PC-9 (cell line): Measurements from ENCODE around the gene GAS2L1. TPM values are rescaled to one million over a fixed set of nuclear protein-coding genes. Genes with fewer than 3 reads are reported as not detected.

Experiments
- BruUV-seq: library from RNA; stranded (reverse); fragments of 400-500 nt; replicated peaks from 2 replicates; lab custom pipeline; 2021; lab: Mats Ljungman, UMichigan
- CTCF ChIA-PET: fragments of 300-600 bp; sonication (Branson Sonifier 250); formaldehyde crosslinking; loops from one replicate; lab custom pipeline; 2022; ENCODE audit warnings: antibody characterized with exemption; lab: Charles Lee
- POLR2A ChIA-PET: fragments of 300-600 bp; sonication (Branson Sonifier 250); formaldehyde crosslinking; loops from one replicate; lab custom pipeline; 2022; ENCODE audit warnings: antibody characterized with exemption; ENCODE audit not compliant: unreplicated experiment; lab: Charles Lee
- DNase-seq, 2 experiments: peaks; one replicate each; pipeline versions ENCODE4 v3.0.0 to v3.0.0-alpha.2; 2015 to 2022; ENCODE audit warnings: mixed read lengths in 1 of 2
- H2AFZ ChIP-seq: fragments of 200-600 bp; sonication (generic); 2 replicates; pipeline ENCODE4 v1.8.1; 2017; ENCODE audit warnings: antibody characterized with exemption
- H3F3A ChIP-seq: fragments of 200-600 bp; sonication (generic); 2 replicates; pipeline ENCODE4 v1.8.1; 2017; ENCODE audit warnings: antibody characterized with exemption, mild to moderate bottlenecking, low read depth; ENCODE audit not compliant: insufficient read depth
- H3K27ac ChIP-seq: fragments of 200-600 bp; sonication (generic); 2 replicates; pipeline ENCODE4 v1.6.1; 2016; ENCODE audit warnings: mixed run types
- H3K27me3 ChIP-seq: fragments of 200-600 bp; sonication (generic); 2 replicates; pipeline ENCODE4 v1.6.1; 2016; ENCODE audit warnings: low read depth, mixed run types; ENCODE audit not compliant: insufficient read depth
- H3K36me3 ChIP-seq: fragments of 200-600 bp; sonication (generic); 2 replicates; pipeline ENCODE4 v1.6.1; 2016; ENCODE audit warnings: low read depth, mixed run types
- H3K4me1 ChIP-seq: fragments of 200-600 bp; sonication (generic); replicated peaks from 2 replicates; pipeline ENCODE4 v1.6.1; 2016; ENCODE audit warnings: mixed run types; ENCODE audit not compliant: insufficient read depth
- H3K4me2 ChIP-seq: fragments of 200-600 bp; sonication (generic); 2 replicates; pipeline ENCODE4 v1.6.1; 2017; ENCODE audit warnings: mixed run types
- H3K4me3 ChIP-seq: fragments of 200-600 bp; sonication (generic); 2 replicates; pipeline ENCODE4 v1.6.1; 2016; ENCODE audit warnings: mixed run types
- H3K79me2 ChIP-seq: fragments of 200-600 bp; sonication (generic); 2 replicates; pipeline ENCODE4 v1.6.1; 2017; ENCODE audit warnings: low read depth, mixed run types
- H3K9me2 ChIP-seq: fragments of 200-600 bp; sonication (generic); 2 replicates; pipeline ENCODE4 v1.8.1; 2017; ENCODE audit warnings: mild to moderate bottlenecking; ENCODE audit not compliant: insufficient read depth
- H3K9me3 ChIP-seq: fragments of 200-600 bp; sonication (generic); 2 replicates; pipeline ENCODE4 v1.8.1; 2016; ENCODE audit warnings: low read depth; ENCODE audit not compliant: insufficient read depth
- H4K20me1 ChIP-seq: fragments of 200-600 bp; sonication (generic); 2 replicates; pipeline ENCODE4 v1.8.1; 2017; ENCODE audit not compliant: insufficient read depth
- EZH2 ChIP-seq: fragments of 200-600 bp; sonication (generic); IDR thresholded peaks from 2 replicates; pipeline ENCODE4 v1.8.0; 2017; ENCODE audit warnings: antibody characterized with exemption, low read depth
- intact Hi-C: fragments of 100-400 bp; cut with micrococcal nuclease; formaldehyde crosslinking; loops from one replicate; pipeline ENCODE4 v1.10.0; 2022; ENCODE audit not compliant: unreplicated experiment
- total RNA-seq: library from RNA; stranded (reverse); gene quantifications from 2 replicates; pipeline ENCODE4 v1.2.3, GENCODE V29; 2021
- TF ChIP-seq, protein P1 (sequence below): fragments of 200-600 bp; sonication (generic); conservative IDR thresholded peaks from 2 replicates; pipeline ENCODE4 v1.6.1; 2017; ENCODE audit warnings: mixed run types, antibody characterized with exemption, mild to moderate bottlenecking, moderate library complexity

GAS2L1 gene
- total RNA-seq, 1 experiment from 2014 or later, result 15.2 TPM

DNA sequence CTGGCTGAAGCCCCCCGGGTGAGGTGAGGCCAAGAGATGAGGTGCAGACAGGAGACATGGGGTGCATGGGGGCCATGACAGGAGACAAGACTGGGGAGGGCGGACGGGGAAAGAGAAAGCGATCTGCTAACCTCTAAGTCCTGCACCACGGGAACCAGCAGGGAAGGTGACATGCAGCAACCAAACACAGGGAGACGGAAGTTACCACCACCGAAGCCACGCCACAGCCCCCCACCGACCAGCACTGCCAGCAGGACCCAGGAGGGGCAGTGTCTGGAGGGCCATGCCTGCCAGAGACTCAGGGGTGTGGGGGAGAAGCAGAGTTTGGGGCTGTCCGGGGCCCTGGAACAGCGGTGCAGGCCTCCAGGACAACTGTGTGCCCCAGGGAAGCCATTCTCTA, 23.1 kb downstream of the GAS2L1 start:
- Histone ChIP-seq H3K4me1 (no peaks in the 10 kb centered on the region), H3K79me2 (no peaks in the 10 kb centered on the region), H3K27me3 (no peaks in the 10 kb centered on the region), H3K4me2 (no peak overlapping the region), H3F3A (no peaks in the 10 kb centered on the region), H3K27ac (no peak overlapping the region), H3K36me3 (no peaks in the 10 kb centered on the region), H4K20me1 (no peaks in the 10 kb centered on the region), H2AFZ (no peak overlapping the region), H3K4me3 (no peak overlapping the region), H3K9me3 (no peaks in the 10 kb centered on the region), H3K9me2 (no peaks in the 10 kb centered on the region)
- ChIA-PET CTCF (no interaction called here), POLR2A (no interaction called here)
- TF ChIP-seq EZH2, result no peak
- TF ChIP-seq, protein P1, sequence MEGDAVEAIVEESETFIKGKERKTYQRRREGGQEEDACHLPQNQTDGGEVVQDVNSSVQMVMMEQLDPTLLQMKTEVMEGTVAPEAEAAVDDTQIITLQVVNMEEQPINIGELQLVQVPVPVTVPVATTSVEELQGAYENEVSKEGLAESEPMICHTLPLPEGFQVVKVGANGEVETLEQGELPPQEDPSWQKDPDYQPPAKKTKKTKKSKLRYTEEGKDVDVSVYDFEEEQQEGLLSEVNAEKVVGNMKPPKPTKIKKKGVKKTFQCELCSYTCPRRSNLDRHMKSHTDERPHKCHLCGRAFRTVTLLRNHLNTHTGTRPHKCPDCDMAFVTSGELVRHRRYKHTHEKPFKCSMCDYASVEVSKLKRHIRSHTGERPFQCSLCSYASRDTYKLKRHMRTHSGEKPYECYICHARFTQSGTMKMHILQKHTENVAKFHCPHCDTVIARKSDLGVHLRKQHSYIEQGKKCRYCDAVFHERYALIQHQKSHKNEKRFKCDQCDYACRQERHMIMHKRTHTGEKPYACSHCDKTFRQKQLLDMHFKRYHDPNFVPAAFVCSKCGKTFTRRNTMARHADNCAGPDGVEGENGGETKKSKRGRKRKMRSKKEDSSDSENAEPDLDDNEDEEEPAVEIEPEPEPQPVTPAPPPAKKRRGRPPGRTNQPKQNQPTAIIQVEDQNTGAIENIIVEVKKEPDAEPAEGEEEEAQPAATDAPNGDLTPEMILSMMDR, result no peak
- intact Hi-C loops, result no loop called here
- BruUV-seq, result no TSS peak
- no peak for DNase-seq

DNA sequence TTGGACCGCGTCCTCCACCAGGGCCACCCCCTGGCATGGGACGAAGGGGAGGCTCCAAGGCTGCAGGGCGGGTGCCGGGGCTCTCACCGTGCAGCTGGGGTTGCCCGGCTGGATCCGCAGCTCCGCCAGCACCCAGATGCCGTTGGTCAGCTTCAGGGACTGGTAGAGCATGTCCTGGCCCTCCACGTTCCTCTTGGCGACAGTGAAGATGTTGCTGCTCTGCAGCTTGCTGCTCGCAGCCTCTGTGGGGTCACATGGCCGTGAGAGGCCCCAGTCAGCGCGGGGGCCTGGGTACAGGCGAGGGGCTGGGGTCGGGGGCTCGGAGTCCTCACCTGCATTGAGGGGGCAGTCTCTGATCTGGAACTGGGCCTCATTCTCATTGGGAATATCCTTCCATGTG, 23.8 kb downstream of the GAS2L1 start:
- intact Hi-C loops, result no loop called here
- POLR2A ChIA-PET, result no interaction called here
- Histone ChIP-seq H3F3A (no peaks in the 10 kb centered on the region), H3K27me3 (no peaks in the 10 kb centered on the region), H3K36me3 (no peaks in the 10 kb centered on the region; the same call in 1 of the 2 replicates), H3K27ac (no peak overlapping the region), H3K9me3 (no peaks in the 10 kb centered on the region), H3K4me3 (no peak overlapping the region), H3K79me2 (no peaks in the 10 kb centered on the region), H3K4me1 (no peaks in the 10 kb centered on the region), H3K4me2 (no peak overlapping the region), H4K20me1 (no peaks in the 10 kb centered on the region), H2AFZ (no peak overlapping the region), H3K9me2 (no peaks in the 10 kb centered on the region)
- CTCF ChIA-PET, result no interaction called here
- DNase-seq, result no peak
- BruUV-seq, result no TSS peak
- TF ChIP-seq, protein P1, result no peak
- no peak for TF ChIP-seq EZH2

DNA sequence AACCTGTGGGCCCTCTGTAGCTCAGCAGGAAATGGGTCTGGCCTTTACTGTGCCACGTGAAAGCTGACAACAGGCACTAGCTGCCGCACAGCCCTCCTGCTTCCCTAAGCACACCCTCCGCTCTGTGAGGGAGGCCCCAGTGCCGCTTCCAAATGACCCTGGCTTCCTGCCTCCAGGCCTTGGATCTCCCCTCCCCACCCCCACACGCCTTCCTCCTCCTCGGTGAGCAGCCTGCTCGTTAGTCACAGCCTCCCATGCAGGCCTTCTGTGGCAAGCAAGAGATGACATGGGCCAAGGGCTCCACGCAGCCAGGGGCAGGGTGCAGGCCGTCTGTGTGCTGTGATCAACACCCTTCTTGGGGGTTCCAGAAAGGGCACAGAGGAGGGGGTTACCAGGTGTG, 24.3 kb downstream of the GAS2L1 start:
- no peaks in the 10 kb centered on the region for H4K20me1 ChIP-seq
- no peak for DNase-seq
- no peak overlapping the region for H3K27ac ChIP-seq
- no peaks in the 10 kb centered on the region for H3K4me1 ChIP-seq
- intact Hi-C loops, result no loop called here
- CTCF ChIA-PET, result no interaction called here
- no peak overlapping the region for H3K4me3 ChIP-seq
- H3K79me2 ChIP-seq, result no peaks in the 10 kb centered on the region
- H3K4me2 ChIP-seq, result no peak overlapping the region
- no peaks in the 10 kb centered on the region for H3K9me2 ChIP-seq
- H3K36me3 ChIP-seq, result no peaks in the 10 kb centered on the region; the same call in 1 of the 2 replicates
- POLR2A ChIA-PET, result no interaction called here
- TF ChIP-seq EZH2, result no peak
- TF ChIP-seq, protein P1, result no peak
- H3K9me3 ChIP-seq, result no peaks in the 10 kb centered on the region
- H2AFZ ChIP-seq, result no peak overlapping the region
- no TSS peak for BruUV-seq
- no peaks in the 10 kb centered on the region for H3F3A ChIP-seq
- H3K27me3 ChIP-seq, result no peaks in the 10 kb centered on the region
